Uterus (tissue), 4 donors: ENCODE measurements around the gene GTPBP4. TPM values are rescaled to one million over a fixed set of nuclear protein-coding genes. Genes with fewer than 3 reads are reported as not detected.

Experiments
- DNase-seq, 2 donors: peaks; one replicate each; pipeline ENCODE4 v3.0.0-alpha.2; 2019 to 2020
- H3K27ac ChIP-seq, 2 donors: fragments of 200-600 bp; sonication (generic); 1 replicate in 1 of 2; 2 replicates in 1 of 2; pipeline ENCODE4 v1.5.1; 2016 to 2018
- H3K27me3 ChIP-seq, 2 donors: fragments of 200-600 bp; sonication (generic); one replicate each; pipeline ENCODE4 v1.5.1; 2018 to 2019; ENCODE audit warnings: control low read depth in 1 of 2
- H3K36me3 ChIP-seq, 2 donors: fragments of 200-600 bp; sonication (generic); one replicate each; pipeline ENCODE4 v1.5.1; 2019; ENCODE audit warnings: control low read depth in 1 of 2
- H3K4me1 ChIP-seq, 2 donors: fragments of 200-600 bp; sonication (generic); one replicate each; pipeline ENCODE4 v1.5.1; 2018 to 2019; ENCODE audit warnings: control low read depth in 1 of 2
- H3K4me3 ChIP-seq, 2 donors: fragments of 200-600 bp; sonication (generic); 1 replicate in 1 of 2; 2 replicates in 1 of 2; pipeline ENCODE4 v1.5.1; 2018 to 2019; ENCODE audit warnings: mild to moderate bottlenecking in 1 of 2
- H3K9me3 ChIP-seq, 2 donors: fragments of 200-600 bp; sonication (generic); one replicate each; pipeline ENCODE4 v1.5.1; 2019; ENCODE audit warnings: control low read depth in 1 of 2
- POLR2A ChIP-seq, 2 donors: fragments of 450-650 bp; IDR thresholded peaks; one replicate each; pipeline ENCODE4 v1.6.1; 2016; ENCODE audit warnings: antibody characterized with exemption in 2 of 2, mild to moderate bottlenecking in 1 of 2, moderate library complexity in 1 of 2
- intact Hi-C: fragments of 100-400 bp; cut with DNase I; formaldehyde crosslinking; loops from one replicate; pipeline ENCODE4 v1.15.1; 2023; ENCODE audit warnings: low total_unique reads
- total RNA-seq, 4 donors: library from RNA; depleted of rRNA in 3 of 4; stranded (reverse); fragments of >200 nt in 3 of 4; gene quantifications; one replicate each; pipeline versions ENCODE4 v1.1.0 to v1.2.4, GENCODE V29; 2014 to 2023
- TF ChIP-seq, protein P1 (sequence below), 4 experiments: fragments of 200-600 bp in 2 of 4; fragments of 450-650 bp in 2 of 4; sonication (generic) in 2 of 4; IDR thresholded peaks; one replicate each; pipeline ENCODE4 v1.5.1; 2016 to 2019; ENCODE audit warnings: antibody characterized with exemption in 4 of 4, mild to moderate bottlenecking in 2 of 4, moderate library complexity in 1 of 4
- donor health status: DM: yes; HTN: yes; CAD: no.

Gene GTPBP4
- total RNA-seq, 4 donors from 2014 or later, result 10.5 to 49.0 (median 20.1) TPM

DNA sequence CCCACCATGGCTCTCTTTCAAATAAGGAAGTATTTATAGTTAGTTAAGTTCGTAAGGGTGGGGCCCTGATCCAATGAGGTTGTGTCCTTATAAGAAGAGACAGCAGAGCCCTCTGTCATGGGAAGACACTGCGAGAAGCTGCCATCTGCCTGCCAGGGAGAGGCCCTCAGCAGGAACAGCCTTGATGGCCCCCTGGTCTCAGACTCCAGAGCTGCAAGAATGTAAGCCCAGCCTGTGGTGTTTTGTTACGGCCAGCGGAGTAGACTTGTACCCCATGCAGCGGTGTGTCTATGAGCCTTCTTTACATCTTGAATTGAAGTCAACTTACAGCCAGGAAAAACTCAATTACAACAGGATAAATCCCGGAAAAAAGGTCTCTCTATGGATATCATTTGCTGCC is 42.5 kb upstream of the GTPBP4 start:
- intact Hi-C loops, result no loop called here
- Histone ChIP-seq H3K9me3 (no peaks in the 10 kb centered on the region), H3K4me1 (no peaks in the 10 kb centered on the region), H3K27me3 (no peaks in the 10 kb centered on the region), H3K27ac (no peak overlapping the region), H3K36me3 (no peaks in the 10 kb centered on the region), H3K4me3 (no peak overlapping the region)
- no peak for DNase-seq
- TF ChIP-seq, protein P1, sequence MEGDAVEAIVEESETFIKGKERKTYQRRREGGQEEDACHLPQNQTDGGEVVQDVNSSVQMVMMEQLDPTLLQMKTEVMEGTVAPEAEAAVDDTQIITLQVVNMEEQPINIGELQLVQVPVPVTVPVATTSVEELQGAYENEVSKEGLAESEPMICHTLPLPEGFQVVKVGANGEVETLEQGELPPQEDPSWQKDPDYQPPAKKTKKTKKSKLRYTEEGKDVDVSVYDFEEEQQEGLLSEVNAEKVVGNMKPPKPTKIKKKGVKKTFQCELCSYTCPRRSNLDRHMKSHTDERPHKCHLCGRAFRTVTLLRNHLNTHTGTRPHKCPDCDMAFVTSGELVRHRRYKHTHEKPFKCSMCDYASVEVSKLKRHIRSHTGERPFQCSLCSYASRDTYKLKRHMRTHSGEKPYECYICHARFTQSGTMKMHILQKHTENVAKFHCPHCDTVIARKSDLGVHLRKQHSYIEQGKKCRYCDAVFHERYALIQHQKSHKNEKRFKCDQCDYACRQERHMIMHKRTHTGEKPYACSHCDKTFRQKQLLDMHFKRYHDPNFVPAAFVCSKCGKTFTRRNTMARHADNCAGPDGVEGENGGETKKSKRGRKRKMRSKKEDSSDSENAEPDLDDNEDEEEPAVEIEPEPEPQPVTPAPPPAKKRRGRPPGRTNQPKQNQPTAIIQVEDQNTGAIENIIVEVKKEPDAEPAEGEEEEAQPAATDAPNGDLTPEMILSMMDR (IDR thresholded peaks at IDR 0.05), result no peak
- TF ChIP-seq POLR2A (IDR thresholded peaks at IDR 0.05), result no peak

GRCh38 chr10:947051-947450 is 41.2 kb upstream of the GTPBP4 start:
- no peak for DNase-seq
- intact Hi-C loops, result no loop called here

DNA sequence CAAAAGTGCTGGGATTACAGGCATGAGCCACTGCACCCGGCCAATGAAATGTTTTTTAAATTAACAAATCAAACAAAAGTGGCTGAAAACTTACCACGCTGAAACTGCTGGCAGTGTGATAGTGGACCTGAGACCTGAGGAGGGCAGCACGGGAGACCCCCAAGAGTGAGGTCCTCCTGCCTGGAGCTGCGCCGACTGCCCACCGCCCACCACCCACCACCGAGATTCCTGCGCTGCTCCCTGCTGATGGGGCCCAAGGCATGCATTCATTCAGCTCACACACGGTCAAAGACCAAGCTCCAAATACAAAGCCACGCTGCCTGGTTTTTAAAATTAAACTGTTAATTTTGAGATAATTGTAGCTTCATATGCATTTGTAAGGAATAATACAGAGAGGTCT is 40.4 kb upstream of the GTPBP4 start:
- H3K27ac ChIP-seq, result no peak overlapping the region
- H3K4me1 ChIP-seq, result no peaks in the 10 kb centered on the region
- no peak for DNase-seq
- no peak for TF ChIP-seq POLR2A (IDR thresholded peaks at IDR 0.05)
- no peak overlapping the region for H3K4me3 ChIP-seq
- H3K27me3 ChIP-seq, result no peaks in the 10 kb centered on the region
- H3K36me3 ChIP-seq, result no peaks in the 10 kb centered on the region
- no peaks in the 10 kb centered on the region for H3K9me3 ChIP-seq
- intact Hi-C loops, result no loop called here

More at GRCh38 chr10:947051-947450, 41.2 kb upstream of the GTPBP4 start:
- no peaks in the 10 kb centered on the region for H3K27me3 ChIP-seq
- H3K27ac ChIP-seq, result no peak overlapping the region
- H3K9me3 ChIP-seq, result no peaks in the 10 kb centered on the region
- TF ChIP-seq, protein P1 (IDR thresholded peaks at IDR 0.05), result no peak
- TF ChIP-seq POLR2A (IDR thresholded peaks at IDR 0.05), result no peak
- H3K36me3 ChIP-seq, result no peaks in the 10 kb centered on the region
- H3K4me3 ChIP-seq, result no peak overlapping the region
- no peaks in the 10 kb centered on the region for H3K4me1 ChIP-seq

GRCh38 chr10:948347-948746 is 39.9 kb upstream of the GTPBP4 start:
- H3K9me3 ChIP-seq, result no peaks in the 10 kb centered on the region
- no peak overlapping the region for H3K4me3 ChIP-seq
- no peaks in the 10 kb centered on the region for H3K4me1 ChIP-seq
- H3K27ac ChIP-seq, result no peak overlapping the region
- TF ChIP-seq POLR2A (IDR thresholded peaks at IDR 0.05), result no peak
- TF ChIP-seq, protein P1 (IDR thresholded peaks at IDR 0.05), result no peak
- intact Hi-C loops, result no loop called here
- DNase-seq, result no peak
- no peaks in the 10 kb centered on the region for H3K36me3 ChIP-seq
- no peaks in the 10 kb centered on the region for H3K27me3 ChIP-seq

GRCh38 chr10:949446-949845 is 38.8 kb upstream of the GTPBP4 start:
- intact Hi-C loops, result no loop called here
- no peak for DNase-seq
- Histone ChIP-seq H3K36me3 (no peaks in the 10 kb centered on the region), H3K27me3 (no peaks in the 10 kb centered on the region), H3K4me3 (no peak overlapping the region), H3K27ac (no peak overlapping the region), H3K4me1 (no peaks in the 10 kb centered on the region), H3K9me3 (no peaks in the 10 kb centered on the region)
- TF ChIP-seq, protein P1 (IDR thresholded peaks at IDR 0.05), result no peak
- no peak for TF ChIP-seq POLR2A (IDR thresholded peaks at IDR 0.05)

GRCh38 chr10:953836-954235 is 34.4 kb upstream of the GTPBP4 start:
- intact Hi-C loops, result no loop called here
- Histone ChIP-seq H3K27ac (no peak overlapping the region), H3K9me3 (no peaks in the 10 kb centered on the region), H3K4me3 (no peak overlapping the region), H3K36me3 (no peaks in the 10 kb centered on the region), H3K27me3 (no peaks in the 10 kb centered on the region), H3K4me1 (no peaks in the 10 kb centered on the region)
- DNase-seq, result no peak
- TF ChIP-seq, protein P1 (IDR thresholded peaks at IDR 0.05), result no peak
- TF ChIP-seq POLR2A (IDR thresholded peaks at IDR 0.05), result no peak
